Right atrium auricular region (tissue), 2 donors: ENCODE measurements around the gene PRM2. TPM values are rescaled to one million over a fixed set of nuclear protein-coding genes. Genes with fewer than 3 reads are reported as not detected.
"Not testable (repeated sequence)": the region's sequence is repeated elsewhere in the genome, so short reads cannot be mapped to it uniquely, and the experiment has no call there.

Experiments
- DNase-seq: peaks from one replicate; pipeline ENCODE4 v3.0.0-alpha.2; 2019; ENCODE audit warnings: low spot score
- H3K27ac ChIP-seq, 2 donors: fragments of 200-600 bp; sonication (generic); 1 replicate in 1 of 2; 2 replicates in 1 of 2; pipeline ENCODE4 v1.5.1; 2016 to 2019
- H3K27me3 ChIP-seq, 2 donors: fragments of 200-600 bp; sonication (generic); one replicate each; pipeline versions ENCODE4 v1.5.1 to v1.6.0; 2017 to 2019
- H3K36me3 ChIP-seq: fragments of 200-600 bp; sonication (generic); one replicate; pipeline ENCODE4 v1.5.1; 2016
- H3K4me1 ChIP-seq, 2 donors: fragments of 200-600 bp; sonication (generic); one replicate each; pipeline versions ENCODE4 v1.5.1 to v1.6.0; 2017 to 2019
- H3K4me3 ChIP-seq, 2 donors: fragments of 200-600 bp; sonication (generic); 1 replicate in 1 of 2; 2 replicates in 1 of 2; pipeline ENCODE4 v1.5.1; 2017 to 2019; ENCODE audit warnings: mild to moderate bottlenecking in 1 of 2, moderate library complexity in 1 of 2
- H3K9me3 ChIP-seq, 2 donors: fragments of 200-600 bp; sonication (generic); one replicate each; pipeline ENCODE4 v1.5.1; 2019
- total RNA-seq, 2 donors: library from RNA; depleted of rRNA; stranded (reverse); fragments of >200 nt; gene quantifications; one replicate each; pipeline ENCODE4 v1.1.0, GENCODE V29; 2016
- TF ChIP-seq, protein P1 (sequence below), 2 donors: fragments of 200-600 bp; sonication (generic); IDR thresholded peaks; one replicate each; pipeline ENCODE4 v1.5.1; 2019; ENCODE audit warnings: antibody characterized with exemption in 2 of 2

The PRM2 gene
- total RNA-seq, 2 donors from 2014 or later = not detected

DNA sequence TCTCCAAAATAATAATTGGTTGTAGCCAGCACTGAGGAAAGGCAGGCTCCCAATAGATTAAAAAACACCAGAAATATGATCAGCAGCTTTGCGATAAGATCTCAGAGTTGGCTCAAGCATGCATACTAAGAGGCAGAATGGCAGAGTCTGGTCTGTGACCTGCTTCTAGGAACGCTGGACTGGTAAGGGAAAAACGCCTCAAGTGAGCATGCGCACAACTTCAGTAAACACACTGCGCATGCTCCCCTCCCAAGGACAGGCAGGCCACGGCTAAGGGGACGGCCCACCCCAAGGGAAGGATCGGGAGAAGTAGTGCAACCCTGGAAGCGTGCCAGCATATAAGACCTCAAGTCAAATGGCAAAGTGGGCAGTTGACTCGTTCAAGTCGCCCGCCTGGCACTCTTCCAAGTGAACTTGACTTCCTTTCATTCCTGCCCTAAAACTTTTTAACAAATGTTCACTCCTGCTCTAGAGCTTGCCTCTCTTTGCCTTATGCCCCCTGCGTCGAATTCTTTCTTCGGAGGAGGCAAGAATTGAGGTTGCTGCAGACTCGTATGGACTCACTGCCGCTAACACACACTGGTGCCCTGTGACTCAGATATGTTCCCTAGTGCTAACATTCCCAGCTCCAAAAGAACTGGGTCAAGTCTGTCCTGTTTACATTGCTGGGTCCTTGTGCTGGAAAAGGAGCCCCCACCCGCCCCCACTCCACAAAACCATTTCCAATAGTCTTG is 27.3 kb upstream of the PRM2 start:
- H3K9me3 ChIP-seq = no peaks in the 10 kb centered on the region
- no peaks in the 10 kb centered on the region for H3K4me1 ChIP-seq
- H3K36me3 ChIP-seq = no peaks in the 10 kb centered on the region
- H3K27me3 ChIP-seq = no peaks in the 10 kb centered on the region
- TF ChIP-seq, protein P1, sequence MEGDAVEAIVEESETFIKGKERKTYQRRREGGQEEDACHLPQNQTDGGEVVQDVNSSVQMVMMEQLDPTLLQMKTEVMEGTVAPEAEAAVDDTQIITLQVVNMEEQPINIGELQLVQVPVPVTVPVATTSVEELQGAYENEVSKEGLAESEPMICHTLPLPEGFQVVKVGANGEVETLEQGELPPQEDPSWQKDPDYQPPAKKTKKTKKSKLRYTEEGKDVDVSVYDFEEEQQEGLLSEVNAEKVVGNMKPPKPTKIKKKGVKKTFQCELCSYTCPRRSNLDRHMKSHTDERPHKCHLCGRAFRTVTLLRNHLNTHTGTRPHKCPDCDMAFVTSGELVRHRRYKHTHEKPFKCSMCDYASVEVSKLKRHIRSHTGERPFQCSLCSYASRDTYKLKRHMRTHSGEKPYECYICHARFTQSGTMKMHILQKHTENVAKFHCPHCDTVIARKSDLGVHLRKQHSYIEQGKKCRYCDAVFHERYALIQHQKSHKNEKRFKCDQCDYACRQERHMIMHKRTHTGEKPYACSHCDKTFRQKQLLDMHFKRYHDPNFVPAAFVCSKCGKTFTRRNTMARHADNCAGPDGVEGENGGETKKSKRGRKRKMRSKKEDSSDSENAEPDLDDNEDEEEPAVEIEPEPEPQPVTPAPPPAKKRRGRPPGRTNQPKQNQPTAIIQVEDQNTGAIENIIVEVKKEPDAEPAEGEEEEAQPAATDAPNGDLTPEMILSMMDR (IDR thresholded peaks at IDR 0.05) = no peak
- no peak overlapping the region for H3K27ac ChIP-seq
- no peak for DNase-seq
- no peak overlapping the region for H3K4me3 ChIP-seq

DNA sequence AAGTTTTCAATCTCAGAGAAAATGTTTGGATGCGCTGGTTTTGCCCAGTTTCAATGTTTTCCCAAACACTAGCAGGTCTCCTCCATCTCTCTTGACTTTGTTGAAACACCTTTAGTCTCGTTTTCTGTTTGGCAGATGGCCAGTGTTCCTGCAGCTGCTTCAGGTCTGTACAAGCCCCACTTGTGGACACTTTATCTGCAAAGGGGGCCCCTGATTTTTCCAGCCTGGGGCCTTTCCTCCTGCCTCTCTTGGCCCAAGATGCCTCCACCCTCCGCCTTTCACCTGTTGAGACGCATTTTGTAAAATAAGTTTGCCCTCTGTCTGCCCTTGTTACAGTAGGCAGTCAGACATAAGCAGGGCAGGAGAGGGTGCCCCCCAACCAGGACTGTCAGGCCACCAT is 26.7 kb upstream of the PRM2 start:
- no peak for DNase-seq
- H3K4me3 ChIP-seq = no peak overlapping the region

DNA sequence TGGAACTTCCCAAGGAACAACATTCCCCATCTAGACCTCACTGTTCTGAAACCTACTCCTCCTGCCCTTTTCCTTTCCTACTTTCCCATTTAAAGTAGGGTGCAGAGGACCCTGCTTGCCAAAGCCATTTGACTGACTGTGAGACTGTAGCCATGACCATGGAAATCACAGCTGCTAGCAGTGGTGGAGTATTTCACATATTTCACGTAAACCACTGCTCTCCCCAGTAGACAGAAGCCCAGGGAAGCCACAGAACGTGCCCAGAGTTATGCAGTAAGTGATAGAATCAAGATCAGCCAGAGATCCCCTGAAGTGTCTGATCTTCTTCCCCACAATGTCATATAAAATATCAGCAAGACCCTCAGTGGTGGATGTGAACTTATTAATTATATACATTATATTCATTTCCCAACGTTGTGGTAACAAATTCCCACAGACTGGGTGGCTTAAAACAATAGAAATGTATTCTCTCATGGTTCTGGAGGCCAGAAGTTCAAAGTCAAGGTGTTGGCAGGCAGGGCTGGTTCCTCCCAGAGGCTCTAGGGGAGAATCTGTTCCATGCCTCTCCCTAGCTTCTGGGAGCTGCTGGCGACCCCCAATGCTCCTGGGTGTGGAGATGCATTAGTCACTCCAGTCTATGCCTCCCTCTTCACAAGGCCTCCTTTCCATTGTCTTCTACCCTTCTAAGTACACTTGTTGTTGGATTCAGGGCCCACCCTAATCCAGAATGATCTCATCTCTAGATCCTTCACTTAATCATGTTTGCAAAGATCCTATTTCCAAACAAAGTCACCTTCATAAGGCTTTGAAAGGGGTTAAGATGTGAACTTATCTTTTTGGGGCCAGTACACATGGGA is 25.6 kb upstream of the PRM2 start:
- no peaks in the 10 kb centered on the region for H3K36me3 ChIP-seq
- no peak overlapping the region for H3K27ac ChIP-seq
- TF ChIP-seq, protein P1 (IDR thresholded peaks at IDR 0.05) = no peak
- H3K4me3 ChIP-seq = no peak overlapping the region
- H3K4me1 ChIP-seq = peaks cover 0 to 11% of the 10 kb centered on the region in 2 donors
- H3K9me3 ChIP-seq = no peaks in the 10 kb centered on the region
- no peaks in the 10 kb centered on the region for H3K27me3 ChIP-seq
- DNase-seq = no peak

More for the DNA sequence above, 26.7 kb upstream of the PRM2 start:
- Histone ChIP-seq H3K36me3 (no peaks in the 10 kb centered on the region), H3K27ac (no peak overlapping the region), H3K4me1 (no peaks in the 10 kb centered on the region), H3K27me3 (no peaks in the 10 kb centered on the region), H3K9me3 (no peaks in the 10 kb centered on the region)
- TF ChIP-seq, protein P1 (IDR thresholded peaks at IDR 0.05) = no peak

DNA sequence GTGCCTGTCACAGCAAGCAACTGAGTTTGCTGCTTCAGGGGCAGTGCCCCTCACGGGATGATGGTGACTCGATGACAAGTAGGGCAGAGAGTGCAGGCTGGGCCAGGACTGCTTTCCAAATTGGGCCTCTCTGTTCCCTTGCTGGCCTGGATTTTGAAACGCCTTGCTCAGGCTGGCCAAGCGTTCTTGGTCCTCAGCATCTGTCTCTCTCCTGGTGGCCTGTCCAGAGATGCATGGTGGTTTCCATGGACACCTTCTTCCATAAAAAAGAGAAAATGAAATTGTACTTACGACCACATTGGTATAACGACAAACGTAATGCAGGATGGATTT is 24.2 kb upstream of the PRM2 start:
- no peaks in the 10 kb centered on the region for H3K9me3 ChIP-seq
- peaks cover 0 to 15% of the 10 kb centered on the region in 2 donors for H3K4me1 ChIP-seq
- H3K27ac ChIP-seq = no peak overlapping the region
- H3K4me3 ChIP-seq = no peak overlapping the region
- H3K36me3 ChIP-seq = no peaks in the 10 kb centered on the region
- TF ChIP-seq, protein P1 (IDR thresholded peaks at IDR 0.05) = no peak
- DNase-seq = no peak
- H3K27me3 ChIP-seq = no peaks in the 10 kb centered on the region

DNA sequence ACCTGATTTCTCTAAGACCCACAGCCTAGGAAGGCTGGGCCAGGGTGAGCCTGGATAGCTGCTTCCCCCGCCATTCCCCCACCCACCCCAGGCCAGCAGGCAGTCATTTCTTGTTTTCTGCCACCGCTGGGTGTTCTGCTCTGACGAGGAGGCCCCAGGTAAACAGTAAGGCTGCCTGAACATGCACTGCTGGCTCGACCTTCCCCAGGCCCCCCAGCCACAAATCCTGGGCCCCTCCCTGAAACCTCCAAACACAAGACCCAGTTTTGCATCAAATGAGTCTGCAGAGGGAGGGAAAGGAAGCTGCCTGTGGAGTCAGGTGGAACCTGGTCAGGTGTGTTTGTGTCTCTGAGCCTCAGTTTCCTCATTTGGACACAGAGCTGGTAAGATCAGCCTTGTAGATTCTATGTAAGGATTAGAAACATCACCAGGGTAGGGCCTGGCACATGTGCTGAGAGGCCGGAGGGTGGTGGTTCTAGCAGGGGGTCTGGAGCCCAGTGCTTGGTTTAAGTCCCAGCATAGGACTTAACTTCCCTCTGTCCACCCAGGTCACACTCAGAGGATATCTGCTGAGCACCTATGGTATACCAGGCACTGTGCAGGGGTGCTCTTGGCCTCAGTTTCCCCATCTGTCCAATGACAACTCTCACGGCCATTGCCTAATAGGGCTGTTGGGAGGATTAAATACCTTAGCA is 23.7 kb upstream of the PRM2 start:
- Histone ChIP-seq H3K27me3 (no peaks in the 10 kb centered on the region), H3K4me3 (no peak overlapping the region)

DNA sequence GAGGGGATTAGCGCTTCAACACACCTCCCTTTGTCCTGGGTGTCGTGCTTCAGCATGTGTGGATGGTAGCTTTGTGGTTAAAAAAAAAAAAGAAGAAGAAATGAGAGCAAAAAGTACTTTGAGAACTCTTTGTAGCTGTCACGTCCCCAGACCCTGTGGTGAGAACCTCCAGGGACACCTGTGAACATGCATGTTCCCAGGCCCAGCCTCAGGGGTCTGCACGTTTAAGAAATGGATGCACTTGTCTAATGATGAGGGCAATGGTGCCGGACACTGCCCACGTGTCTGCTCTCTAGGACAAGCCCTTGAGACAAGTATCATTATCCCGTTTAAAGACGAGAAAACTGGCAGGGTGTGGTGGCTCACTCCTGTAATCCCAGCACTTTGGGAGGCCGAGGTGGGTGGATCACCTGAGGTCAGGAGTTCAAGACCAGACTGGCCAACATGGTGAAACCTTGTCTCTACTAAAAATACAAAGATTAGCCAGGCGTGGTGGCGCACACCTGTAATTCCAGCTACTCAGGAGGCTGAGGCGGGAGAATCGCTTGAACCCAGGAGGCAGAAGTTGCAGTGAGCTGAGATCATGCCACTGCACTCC is 22.8 kb upstream of the PRM2 start:
- H3K9me3 ChIP-seq, DNase-seq, H3K27me3 ChIP-seq, H3K27ac ChIP-seq, H3K4me3 ChIP-seq, H3K36me3 ChIP-seq: not testable (repeated sequence)
- H3K4me1 ChIP-seq = peaks cover 0 to 15% of the 10 kb centered on the region in 2 donors

More for the DNA sequence above, 23.7 kb upstream of the PRM2 start:
- no peaks in the 10 kb centered on the region for H3K36me3 ChIP-seq
- no peak for DNase-seq
- H3K27ac ChIP-seq = no peak overlapping the region
- peaks cover 0 to 15% of the 10 kb centered on the region in 2 donors for H3K4me1 ChIP-seq
- TF ChIP-seq, protein P1 (IDR thresholded peaks at IDR 0.05) = no peak
- H3K9me3 ChIP-seq = no peaks in the 10 kb centered on the region
